HepG2 (cell line): ENCODE results near the gene KANK3. TPM values are rescaled to one million over a fixed set of nuclear protein-coding genes. Genes with fewer than 3 reads are reported as not detected.

ENCODE experiments used
- ARID4A ChIP-seq: sonication (generic); formaldehyde crosslinking; IDR thresholded peaks from 2 replicates; pipeline ENCODE4 v1.5.0; 2020; ENCODE audit warnings: mild to moderate bottlenecking, missing genetic modification reagents, borderline replicate concordance
- ATF4 ChIP-seq, 2 experiments: fragments of 450-650 bp in 1 of 2; sonication (generic) in 1 of 2; formaldehyde crosslinking; IDR thresholded peaks; 2 replicates each; pipeline versions ENCODE4 v1.5.0 to v1.8.0; 2020 to 2022; ENCODE audit warnings: mild to moderate bottlenecking in 1 of 2, missing genetic modification reagents in 1 of 2
- BCLAF1 ChIP-seq: fragments of 450-650 bp; IDR thresholded peaks from 2 replicates; pipeline ENCODE4 v1.6.1; 2017; ENCODE audit warnings: mild to moderate bottlenecking
- CBFB ChIP-seq: sonication (generic); formaldehyde crosslinking; IDR thresholded peaks from 2 replicates; pipeline ENCODE4 v1.4.0; 2020; ENCODE audit warnings: missing genetic modification reagents
- MAX ChIP-seq: IDR thresholded peaks from 2 replicates; pipeline ENCODE4 v1.6.1; 2012; ENCODE audit warnings: inconsistent platforms
- NR2C2 ChIP-seq: sonication (generic); formaldehyde crosslinking; IDR thresholded peaks from 2 replicates; pipeline ENCODE4 v1.4.0; 2020; ENCODE audit warnings: missing genetic modification reagents, mild to moderate bottlenecking, moderate library complexity, borderline replicate concordance
- NR2F6 ChIP-seq, 2 experiments: IDR thresholded peaks; 2 replicates each; pipeline ENCODE4 v1.6.1; 2016; ENCODE audit warnings: antibody characterized with exemption in 1 of 2, mild to moderate bottlenecking in 1 of 2
- RBM39 ChIP-seq: fragments of 200-400 bp; formaldehyde crosslinking; IDR thresholded peaks from one replicate; pipeline ENCODE4 v1.6.1; 2018; ENCODE audit warnings: antibody characterized with exemption, mild to moderate bottlenecking, low read depth, low read length; ENCODE audit not compliant: poor library complexity, severe bottlenecking
- SALL1 ChIP-seq: sonication (generic); formaldehyde crosslinking; IDR thresholded peaks from 2 replicates; pipeline ENCODE4 v1.8.0; 2022; ENCODE audit warnings: mild to moderate bottlenecking, missing genetic modification reagents
- XRCC5 ChIP-seq: fragments of 200-400 bp; formaldehyde crosslinking; optimal IDR thresholded peaks from 2 replicates; pipeline ENCODE3; 2017; ENCODE audit warnings: mild to moderate bottlenecking, low read length
- ZBTB43 ChIP-seq: sonication (generic); formaldehyde crosslinking; conservative IDR thresholded peaks from 2 replicates; pipeline ENCODE4 v1.4.0; 2020; ENCODE audit warnings: missing genetic modification reagents
- ZFX ChIP-seq: sonication (generic); formaldehyde crosslinking; IDR thresholded peaks from 2 replicates; pipeline ENCODE4 v1.4.0; 2020; ENCODE audit warnings: mild to moderate bottlenecking, low read depth, missing genetic modification reagents, moderate library complexity
- ZFY ChIP-seq: sonication (generic); formaldehyde crosslinking; IDR thresholded peaks from 2 replicates; pipeline ENCODE4 v1.4.0; 2020; ENCODE audit warnings: missing genetic modification reagents
- ZNF337 ChIP-seq: sonication (generic); formaldehyde crosslinking; IDR thresholded peaks from 2 replicates; pipeline ENCODE4 v1.5.1; 2020; ENCODE audit warnings: missing genetic modification reagents, low read depth, mild to moderate bottlenecking, borderline replicate concordance
- ZNF350 ChIP-seq: sonication (generic); formaldehyde crosslinking; IDR thresholded peaks from 2 replicates; pipeline ENCODE4 v1.4.0; 2020; ENCODE audit warnings: mild to moderate bottlenecking, low read depth, missing genetic modification reagents, borderline replicate concordance
- ZNF703 ChIP-seq: sonication (generic); formaldehyde crosslinking; IDR thresholded peaks from 2 replicates; pipeline ENCODE4 v1.5.1; 2020; ENCODE audit warnings: missing genetic modification reagents, mild to moderate bottlenecking, moderate library complexity, borderline replicate concordance
- ZNF784 ChIP-seq: sonication (generic); formaldehyde crosslinking; IDR thresholded peaks from 2 replicates; pipeline ENCODE4 v1.5.1; 2020; ENCODE audit warnings: missing genetic modification reagents, mild to moderate bottlenecking, borderline replicate concordance
- polyA plus RNA-seq, 8 experiments: library from polyadenylated mRNA; depleted of rRNA in 3 of 8; stranded (reverse) in 7 of 8; unstranded in 1 of 8; fragments of >200 nt; fragmentation: Illumina TruSeq in 4 of 8; extraction: Trizol in 4 of 8; gene quantifications; 2 replicates each; pipeline versions ENCODE4 v1.2.1 to v1.2.3, GENCODE V29; 2011 to 2016; ENCODE audit warnings: low read depth in 4 of 8, missing spikeins in 1 of 8, mixed read lengths in 1 of 8; ENCODE audit not compliant: insufficient read depth in 1 of 8
- total RNA-seq, 5 experiments: library from RNA; depleted of rRNA; stranded (reverse); fragments of >200 nt; fragmentation: Illumina TruSeq; extraction: Trizol; gene quantifications; 2 replicates each; pipeline ENCODE4 v1.2.3, GENCODE V29; 2016; ENCODE audit warnings: low read depth in 1 of 5

Gene KANK3
- total and polyA plus RNA-seq, 2 of the 13 experiments (the other 11 are each of a cell fraction or from before 2014, with no cell fraction given): 0.15 to 0.20 TPM

- no peak for TF ChIP-seq BCLAF1
- peak; percentile 60; the same call in 1 of the 2 replicates for TF ChIP-seq NR2C2 (CRISPR knock-in tag)
- 0 out of 2 replicates have a peak, but pooled peaks have one; percentile 29 for TF ChIP-seq ZFX (CRISPR knock-in tag)
- peak; percentile 56 for TF ChIP-seq SALL1 (CRISPR knock-in tag)
- 0 out of 2 replicates have a peak, but pooled peaks have one; percentile 16 for TF ChIP-seq MAX
- no peak for TF ChIP-seq RBM39
- peak; percentile 29 for TF ChIP-seq XRCC5
- no peak for TF ChIP-seq CBFB (CRISPR knock-in tag)
- TF ChIP-seq ZFY (CRISPR knock-in tag): no peak
- TF ChIP-seq ZBTB43: no peak
- TF ChIP-seq NR2F6 (IDR thresholded peaks at IDR 0.05): peak; percentile 42; the same call in 1 of the 2 replicates
- no peak for TF ChIP-seq NR2F6 (CRISPR knock-in tag; IDR thresholded peaks at IDR 0.05)
- no peak for TF ChIP-seq ZNF703 (CRISPR knock-in tag)
- TF ChIP-seq ZNF337: no peak
- TF ChIP-seq ARID4A (CRISPR knock-in tag): peak; percentile 41; the same call in 1 of the 2 replicates
- TF ChIP-seq ZNF784 (CRISPR knock-in tag): no peak
- TF ChIP-seq ZNF350 (CRISPR knock-in tag): peak; percentile 64; the same call in 1 of the 2 replicates
- peak in 1 of 2 experiments; percentile 66; a peak in 2 of 4 replicates for TF ChIP-seq ATF4 (CRISPR knock-in tag; IDR thresholded peaks at IDR 0.05)
These were observed 2.5 kb downstream of the KANK3 start (continued) for GRCh38 chr19:8340341-8341096.
